Hypothalamus (tissue), 51 donors: ENCODE measurements around the gene ELAC2.

Experiments used
- DNase-seq, 51 donors: peaks; one replicate each; lab custom pipeline; 2025; lab: John Stamatoyannopoulos, UW

ELAC2 gene, protein sequence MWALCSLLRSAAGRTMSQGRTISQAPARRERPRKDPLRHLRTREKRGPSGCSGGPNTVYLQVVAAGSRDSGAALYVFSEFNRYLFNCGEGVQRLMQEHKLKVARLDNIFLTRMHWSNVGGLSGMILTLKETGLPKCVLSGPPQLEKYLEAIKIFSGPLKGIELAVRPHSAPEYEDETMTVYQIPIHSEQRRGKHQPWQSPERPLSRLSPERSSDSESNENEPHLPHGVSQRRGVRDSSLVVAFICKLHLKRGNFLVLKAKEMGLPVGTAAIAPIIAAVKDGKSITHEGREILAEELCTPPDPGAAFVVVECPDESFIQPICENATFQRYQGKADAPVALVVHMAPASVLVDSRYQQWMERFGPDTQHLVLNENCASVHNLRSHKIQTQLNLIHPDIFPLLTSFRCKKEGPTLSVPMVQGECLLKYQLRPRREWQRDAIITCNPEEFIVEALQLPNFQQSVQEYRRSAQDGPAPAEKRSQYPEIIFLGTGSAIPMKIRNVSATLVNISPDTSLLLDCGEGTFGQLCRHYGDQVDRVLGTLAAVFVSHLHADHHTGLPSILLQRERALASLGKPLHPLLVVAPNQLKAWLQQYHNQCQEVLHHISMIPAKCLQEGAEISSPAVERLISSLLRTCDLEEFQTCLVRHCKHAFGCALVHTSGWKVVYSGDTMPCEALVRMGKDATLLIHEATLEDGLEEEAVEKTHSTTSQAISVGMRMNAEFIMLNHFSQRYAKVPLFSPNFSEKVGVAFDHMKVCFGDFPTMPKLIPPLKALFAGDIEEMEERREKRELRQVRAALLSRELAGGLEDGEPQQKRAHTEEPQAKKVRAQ

DNA sequence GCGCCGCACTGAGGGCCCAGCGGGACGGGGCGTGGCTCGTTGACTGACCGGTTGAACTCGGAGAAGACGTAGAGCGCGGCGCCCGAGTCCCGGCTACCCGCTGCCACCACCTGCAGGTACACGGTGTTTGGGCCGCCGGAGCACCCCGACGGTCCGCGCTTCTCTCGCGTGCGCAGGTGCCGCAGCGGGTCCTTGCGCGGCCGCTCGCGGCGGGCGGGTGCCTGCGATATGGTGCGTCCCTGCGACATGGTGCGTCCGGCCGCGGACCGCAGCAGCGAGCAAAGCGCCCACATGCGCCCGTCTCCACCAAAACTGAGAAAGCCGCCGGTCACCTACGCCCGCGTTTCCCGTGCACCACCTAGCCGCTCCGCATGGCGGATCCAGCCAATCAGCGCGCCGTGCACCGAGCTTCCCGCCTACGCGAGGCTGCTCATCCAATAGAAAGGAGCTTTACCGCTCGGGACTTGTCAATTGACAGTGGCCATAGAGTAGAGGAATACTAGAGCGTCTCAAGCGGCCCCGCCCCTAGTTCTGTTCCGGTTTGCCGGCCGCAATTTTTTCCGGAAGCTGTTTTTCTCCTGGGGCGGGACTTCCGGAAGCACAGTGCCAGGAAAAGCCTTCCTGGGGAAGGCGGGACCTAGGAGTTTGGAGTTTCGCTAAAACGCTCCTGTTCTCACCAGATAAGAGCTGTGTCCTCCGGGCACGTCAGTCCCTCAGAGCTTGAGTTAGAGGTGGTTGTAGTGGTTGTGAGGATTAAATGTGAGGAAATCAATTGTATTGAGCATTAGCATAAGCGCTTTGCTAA, at the start of gene ELAC2:
Gene ELAC2 (minus strand): TSS at position 373 of the 805 bp plus-strand sequence. CDS start 80 bp downstream, at position 293.
- peak; percentile 63 to 99 (median 94) for DNase-seq

DNA sequence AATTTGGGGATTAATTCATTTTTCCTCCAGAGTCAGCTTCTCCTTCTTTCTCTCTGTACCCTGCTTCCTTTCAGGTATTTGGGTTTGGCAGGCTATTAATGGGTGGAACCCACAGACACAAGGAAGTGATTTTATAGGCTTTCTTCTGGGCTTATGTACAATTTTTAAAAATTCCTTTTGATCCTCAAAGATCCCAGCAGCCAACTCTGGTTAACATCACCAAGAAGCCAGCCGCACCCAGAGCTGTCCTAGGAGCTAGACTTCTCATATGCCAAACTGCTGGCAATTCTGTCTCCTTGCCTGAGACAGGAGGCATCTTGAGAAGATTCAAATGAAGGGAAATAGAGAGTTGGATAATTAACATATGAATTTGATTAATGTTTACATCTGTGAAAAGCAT, 47.2 kb upstream of the ELAC2 start:
- no peak for DNase-seq

- no peak for DNase-seq
Measured at GRCh38 chr17:13055131-13055530, 37.3 kb upstream of the ELAC2 start.

GRCh38 chr17:13054666-13055065, 36.8 kb upstream of the ELAC2 start:
- no peak for DNase-seq

- DNase-seq = no peak
Measured at GRCh38 chr17:13051915-13052314, 34.1 kb upstream of the ELAC2 start.

- DNase-seq = no peak
Measured at GRCh38 chr17:13047011-13047606, 29.3 kb upstream of the ELAC2 start.

GRCh38 chr17:13046361-13046760, 28.5 kb upstream of the ELAC2 start:
- DNase-seq = no peak

GRCh38 chr17:13044572-13045065, 26.8 kb upstream of the ELAC2 start:
- DNase-seq = no peak

DNA sequence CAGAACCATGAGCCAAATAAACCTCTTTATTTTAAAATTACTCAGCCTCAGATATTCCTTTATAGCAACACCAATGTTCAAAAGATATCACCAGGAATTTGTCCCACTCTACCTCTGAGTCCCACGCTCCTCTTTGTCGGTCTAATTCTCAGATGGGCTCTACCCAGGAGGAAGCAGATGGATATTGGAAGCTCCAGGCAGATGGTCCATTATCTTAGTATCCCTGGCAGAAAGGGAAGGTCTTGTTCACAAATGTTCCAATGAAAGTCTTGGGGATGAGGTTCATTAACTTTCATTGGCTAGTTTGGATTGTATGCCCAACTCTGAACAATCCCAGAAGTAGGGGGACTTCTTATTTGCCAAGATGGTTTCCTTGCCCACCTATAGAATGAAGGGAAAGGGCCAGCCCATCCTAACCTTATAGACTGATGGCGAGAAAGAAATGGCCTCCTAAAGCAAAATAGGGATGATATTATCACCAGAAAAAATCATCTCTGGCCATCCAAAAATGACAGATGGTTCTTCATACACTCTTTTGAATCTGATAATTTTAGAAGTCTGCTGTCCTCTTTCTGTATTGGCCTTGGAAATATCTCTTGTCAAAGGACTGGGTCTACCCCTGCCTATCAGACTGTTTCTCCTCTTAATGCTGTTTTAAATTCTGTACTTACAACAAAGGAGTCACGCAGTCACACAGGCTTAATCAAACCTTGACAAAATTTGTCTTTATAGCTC, 21.3 kb upstream of the ELAC2 start:
- no peak for DNase-seq

DNA sequence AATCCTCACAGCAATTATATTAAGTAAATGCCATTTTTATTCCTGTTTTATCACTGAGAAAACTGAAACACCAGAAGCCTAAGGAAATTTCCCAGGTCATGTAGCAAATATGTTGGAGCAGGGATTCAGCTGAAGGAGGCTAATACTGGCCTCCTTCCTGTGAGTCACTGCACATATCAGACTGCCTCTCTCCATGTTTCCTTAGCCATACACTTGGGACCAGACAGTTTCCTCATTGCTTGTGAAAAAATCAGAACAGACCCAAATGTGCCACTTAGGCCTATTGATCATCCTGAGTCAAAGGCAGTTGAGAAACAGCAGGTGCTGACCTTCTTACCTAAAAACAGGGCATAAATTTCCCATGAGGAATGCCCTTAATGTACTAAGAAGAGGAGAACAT, 18.9 kb upstream of the ELAC2 start:
- no peak for DNase-seq

DNA sequence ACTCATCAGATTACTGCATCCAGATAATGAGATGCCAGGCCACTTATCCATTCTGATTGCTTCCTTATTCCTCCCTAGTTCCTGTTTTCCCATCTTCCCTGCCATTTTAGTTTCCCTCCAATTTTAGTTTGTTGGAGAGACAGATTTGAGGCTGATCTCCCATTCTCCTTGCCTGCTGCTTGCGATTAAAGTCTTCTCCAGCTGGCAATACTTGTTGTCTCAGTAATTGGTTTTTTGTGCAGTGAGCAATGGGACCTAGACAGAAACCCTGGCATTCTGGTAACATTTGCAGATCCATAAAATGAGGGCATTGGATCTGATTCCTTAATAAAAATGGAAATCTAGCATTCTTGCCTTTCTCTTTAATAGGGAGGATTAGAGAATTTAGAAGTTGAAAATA, 17.6 kb upstream of the ELAC2 start:
- no peak for DNase-seq

DNA sequence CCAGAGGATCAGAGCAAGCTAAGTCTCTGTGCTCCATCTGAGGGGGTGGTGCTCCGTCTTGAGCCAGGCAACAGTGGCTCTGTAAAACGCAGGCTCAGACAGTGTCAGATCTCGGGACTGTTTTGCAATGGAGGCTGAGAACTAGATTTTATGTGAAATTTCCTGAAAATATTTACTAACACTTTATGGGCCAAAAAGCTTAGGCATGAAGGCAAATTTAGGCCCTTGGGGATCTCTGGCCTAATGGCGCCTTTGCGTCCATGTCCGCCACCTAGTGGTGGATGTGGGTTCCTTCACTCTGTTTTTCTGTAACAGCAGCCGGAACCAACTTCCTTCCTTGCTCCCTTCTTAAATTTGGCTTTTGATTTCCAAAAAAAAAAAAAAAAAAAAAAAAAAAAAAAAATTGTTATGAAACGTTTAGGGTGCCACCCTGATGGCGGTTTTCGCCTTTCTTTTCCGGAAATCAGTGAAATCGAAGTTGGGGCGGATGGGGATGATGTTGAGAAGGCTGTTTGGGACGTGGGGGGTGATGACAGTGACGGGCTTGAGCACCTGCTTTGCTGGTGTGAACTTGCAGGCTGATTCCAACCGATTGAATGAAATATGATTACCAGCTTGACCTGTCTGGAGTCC, 14.0 kb upstream of the ELAC2 start:
- DNase-seq = peak in 17 of 51 donors; percentile 1 to 32 (median 5)

DNA sequence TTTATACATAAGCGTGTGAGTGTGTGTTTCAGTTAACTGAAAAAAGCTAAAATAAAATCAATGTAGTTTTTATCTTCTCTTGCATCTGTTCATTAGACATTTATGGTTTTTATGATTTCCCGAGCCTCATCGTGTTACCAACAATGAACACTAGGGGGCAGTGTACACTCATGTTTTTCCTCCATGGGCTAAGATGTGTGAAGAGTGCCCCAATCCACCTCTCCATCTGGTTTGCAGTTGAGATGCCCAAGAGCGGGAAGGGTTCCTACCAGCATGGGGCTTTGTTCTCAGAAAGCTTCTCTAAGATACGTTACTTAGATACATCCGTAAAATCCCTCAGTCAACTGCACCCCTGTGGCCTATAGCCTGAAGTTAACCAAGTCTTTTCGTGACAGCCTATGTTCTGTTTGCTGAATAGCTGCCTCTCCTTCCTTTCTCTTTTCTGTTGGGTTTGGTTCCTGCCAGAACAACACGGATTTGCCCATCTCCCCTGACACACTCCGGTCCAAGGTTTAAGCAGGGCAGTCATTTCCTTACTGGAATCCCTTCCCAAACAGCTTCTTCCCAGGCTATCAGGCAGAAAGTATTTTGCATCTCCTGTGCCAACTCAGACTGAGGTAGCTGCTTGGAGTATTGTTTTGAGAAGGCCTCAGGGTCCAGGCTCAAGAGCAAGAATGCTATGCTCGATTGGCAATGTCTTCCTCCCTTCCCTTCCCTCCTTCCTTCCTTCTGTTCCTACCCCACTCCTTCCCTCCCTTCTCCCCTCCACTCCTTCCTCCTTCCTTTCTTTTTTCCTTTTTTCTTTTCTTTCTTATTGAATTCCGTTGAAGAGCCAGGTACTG, 12.9 kb upstream of the ELAC2 start:
- peak in 20 of 51 donors; percentile 0 to 60 (median 6) for DNase-seq

GRCh38 chr17:13030056-13030455, 12.2 kb upstream of the ELAC2 start:
- DNase-seq = no peak

- no peak for DNase-seq
Measured at GRCh38 chr17:13029340-13029739, 11.5 kb upstream of the ELAC2 start.

DNA sequence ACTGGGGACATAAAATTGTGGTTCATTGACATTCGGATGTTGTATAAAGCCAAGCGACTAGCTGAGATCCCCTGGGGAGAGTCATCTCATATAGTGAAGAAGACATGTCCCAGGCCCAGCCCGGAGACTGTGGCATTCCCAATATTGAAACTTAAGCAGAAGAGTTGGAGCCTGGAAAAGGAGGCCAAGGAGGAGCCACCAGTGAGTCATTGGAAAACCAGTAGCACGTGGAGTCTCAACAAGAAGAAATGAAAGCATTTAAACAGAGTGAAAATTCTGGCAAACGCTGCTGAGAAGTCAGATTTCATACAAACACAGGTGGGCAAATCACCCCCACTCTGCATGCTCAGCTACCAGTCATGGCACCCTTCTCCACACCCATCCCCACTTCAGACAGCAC, 9.4 kb upstream of the ELAC2 start:
- DNase-seq = no peak

DNA sequence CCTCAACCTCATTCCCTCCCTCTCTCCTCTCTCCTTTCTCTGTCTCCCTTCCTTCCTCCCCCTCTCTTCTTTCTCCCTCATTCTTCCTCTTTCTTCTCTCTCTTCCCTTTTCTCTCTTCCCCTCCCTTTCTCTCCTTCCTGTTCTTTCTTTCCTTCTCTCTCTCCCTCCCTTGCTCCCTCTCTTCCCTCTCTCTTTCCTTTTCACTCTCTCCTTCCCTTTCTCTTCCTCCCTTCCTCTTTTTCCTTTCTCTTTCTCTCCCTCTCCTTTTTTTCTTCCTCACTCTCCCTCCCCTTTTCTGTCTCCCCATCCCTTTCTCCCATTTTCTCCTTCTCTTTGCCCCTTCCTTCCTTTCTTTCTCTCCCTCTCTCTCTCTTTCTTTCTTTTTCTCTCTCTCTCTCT, 7.9 kb upstream of the ELAC2 start:
- DNase-seq = no peak

- no peak for DNase-seq
Measured at GRCh38 chr17:13025258-13025627, 7.4 kb upstream of the ELAC2 start.
